ENCODE measurements around the gene AICDA. TPM values are rescaled to one million over a fixed set of nuclear protein-coding genes. Genes with fewer than 3 reads are reported as not detected.
"Not testable (repeated sequence)": the region's sequence is repeated elsewhere in the genome, so short reads cannot be mapped to it uniquely, and the experiment has no call there.

Gene AICDA
- total RNA-seq, 1 donor from 2014 or later, result not detected

GRCh38 chr12:8594072-8594471 lies 18.6 kb downstream of the AICDA start:
- H3K4me3 Mint-ChIP-seq, result no peak overlapping the region
- no peak overlapping the region for H3K27ac Mint-ChIP-seq
- peaks cover 18% of the 10 kb centered on the region for H3K27me3 Mint-ChIP-seq

GRCh38 chr12:8593246-8593645 lies 19.4 kb downstream of the AICDA start:
- peaks cover 3% of the 10 kb centered on the region for H3K4me1 Mint-ChIP-seq
- no peak for DNase-seq
- no peak overlapping the region for H3K4me3 Mint-ChIP-seq
- intact Hi-C loops (cut with micrococcal nuclease), result no loop called here
- no peaks in the 10 kb centered on the region for H3K9me3 Mint-ChIP-seq
- H3K36me3 Mint-ChIP-seq (ENCODE audit: low read depth), result no peaks in the 10 kb centered on the region
- H3K27me3 Mint-ChIP-seq, result peaks cover 24% of the 10 kb centered on the region
- H3K27ac Mint-ChIP-seq, result no peak overlapping the region

More at GRCh38 chr12:8594072-8594471, 18.6 kb downstream of the AICDA start:
- DNase-seq, result no peak
- no peaks in the 10 kb centered on the region for H3K36me3 Mint-ChIP-seq (ENCODE audit: low read depth)
- intact Hi-C loops (cut with micrococcal nuclease), result no loop called here
- H3K9me3 Mint-ChIP-seq, result no peaks in the 10 kb centered on the region
- H3K4me1 Mint-ChIP-seq, result peaks cover 3% of the 10 kb centered on the region

- no peak overlapping the region for H3K4me3 Mint-ChIP-seq
- no peaks in the 10 kb centered on the region for H3K9me3 Mint-ChIP-seq
- peaks cover 18% of the 10 kb centered on the region for H3K27me3 Mint-ChIP-seq
- no peaks in the 10 kb centered on the region for H3K36me3 Mint-ChIP-seq (ENCODE audit: low read depth)
- H3K27ac Mint-ChIP-seq, result no peak overlapping the region
- H3K4me1 Mint-ChIP-seq, result peaks cover 3% of the 10 kb centered on the region
- no peak for DNase-seq
- intact Hi-C loops (cut with micrococcal nuclease), result no loop called here
Observed at GRCh38 chr12:8590842-8591545, 21.7 kb downstream of the AICDA start.

- intact Hi-C loops (cut with micrococcal nuclease), result no loop called here
- no peak for DNase-seq
- no peak overlapping the region for H3K4me3 Mint-ChIP-seq
- no peak overlapping the region for H3K27ac Mint-ChIP-seq
- no peaks in the 10 kb centered on the region for H3K36me3 Mint-ChIP-seq (ENCODE audit: low read depth)
- H3K27me3 Mint-ChIP-seq, result peaks cover 18% of the 10 kb centered on the region
- peaks cover 3% of the 10 kb centered on the region for H3K4me1 Mint-ChIP-seq
- no peaks in the 10 kb centered on the region for H3K9me3 Mint-ChIP-seq
Observed at GRCh38 chr12:8589679-8590078, 23.0 kb downstream of the AICDA start.

GRCh38 chr12:8584478-8584877 lies 28.2 kb downstream of the AICDA start:
- H3K36me3 Mint-ChIP-seq (ENCODE audit: low read depth); DNase-seq; H3K27ac Mint-ChIP-seq; H3K9me3 Mint-ChIP-seq; intact Hi-C loops (cut with micrococcal nuclease); H3K4me1 Mint-ChIP-seq; H3K4me3 Mint-ChIP-seq: not testable (repeated sequence)
- H3K27me3 Mint-ChIP-seq, result peaks cover 10% of the 10 kb centered on the region

GRCh38 chr12:8584004-8584403 lies 28.7 kb downstream of the AICDA start:
- DNase-seq, result no peak
- Mint-ChIP-seq H3K4me3 (no peak overlapping the region), H3K9me3 (no peaks in the 10 kb centered on the region), H3K4me1 (no peaks in the 10 kb centered on the region), H3K27ac (no peak overlapping the region), H3K27me3 (peaks cover 9% of the 10 kb centered on the region), H3K36me3 (ENCODE audit: low read depth) (no peaks in the 10 kb centered on the region)
- intact Hi-C loops (cut with micrococcal nuclease), result no loop called here

- H3K4me1 Mint-ChIP-seq, result no peaks in the 10 kb centered on the region
- no peak overlapping the region for H3K27ac Mint-ChIP-seq
- H3K4me3 Mint-ChIP-seq, result no peak overlapping the region
- H3K9me3 Mint-ChIP-seq, result no peaks in the 10 kb centered on the region
- DNase-seq, result no peak
- intact Hi-C loops (cut with micrococcal nuclease), result no loop called here
- peaks cover 5% of the 10 kb centered on the region for H3K27me3 Mint-ChIP-seq
- no peaks in the 10 kb centered on the region for H3K36me3 Mint-ChIP-seq (ENCODE audit: low read depth)
Observed at GRCh38 chr12:8581098-8581784, 31.4 kb downstream of the AICDA start.

GRCh38 chr12:8577879-8578278 lies 34.8 kb downstream of the AICDA start:
- no peaks in the 10 kb centered on the region for H3K9me3 Mint-ChIP-seq
- no peak for DNase-seq
- H3K4me1 Mint-ChIP-seq, result no peaks in the 10 kb centered on the region
- H3K27ac Mint-ChIP-seq, result no peak overlapping the region
- peaks cover 10% of the 10 kb centered on the region for H3K27me3 Mint-ChIP-seq
- no peaks in the 10 kb centered on the region for H3K36me3 Mint-ChIP-seq (ENCODE audit: low read depth)
- no peak overlapping the region for H3K4me3 Mint-ChIP-seq
- intact Hi-C loops (cut with micrococcal nuclease), result no loop called here

- Mint-ChIP-seq H3K27me3 (peaks cover 7% of the 10 kb centered on the region), H3K4me3 (no peak overlapping the region), H3K27ac (no peak overlapping the region), H3K4me1 (peaks cover 5% of the 10 kb centered on the region), H3K9me3 (no peaks in the 10 kb centered on the region), H3K36me3 (ENCODE audit: low read depth) (no peaks in the 10 kb centered on the region)
- no peak for DNase-seq
- intact Hi-C loops (cut with micrococcal nuclease), result no loop called here
Observed at GRCh38 chr12:8572507-8572906, 40.2 kb downstream of the AICDA start.

- Mint-ChIP-seq H3K4me1 (no peaks in the 10 kb centered on the region), H3K9me3 (no peaks in the 10 kb centered on the region)
- intact Hi-C loops (cut with micrococcal nuclease), result no loop called here
Observed at GRCh38 chr12:8566525-8566924, 46.1 kb downstream of the AICDA start.

GRCh38 chr12:8566052-8566451 lies 46.6 kb downstream of the AICDA start:
- H3K27ac Mint-ChIP-seq; H3K36me3 Mint-ChIP-seq (ENCODE audit: low read depth); DNase-seq; intact Hi-C loops (cut with micrococcal nuclease); H3K27me3 Mint-ChIP-seq; H3K4me3 Mint-ChIP-seq; H3K4me1 Mint-ChIP-seq; H3K9me3 Mint-ChIP-seq: not testable (repeated sequence)

More at GRCh38 chr12:8566525-8566924, 46.1 kb downstream of the AICDA start:
- H3K4me3 Mint-ChIP-seq, result no peak overlapping the region
- DNase-seq, result no peak
- no peaks in the 10 kb centered on the region for H3K36me3 Mint-ChIP-seq (ENCODE audit: low read depth)
- H3K27me3 Mint-ChIP-seq, result peaks cover 3% of the 10 kb centered on the region
- H3K27ac Mint-ChIP-seq, result no peak overlapping the region

- intact Hi-C loops (cut with micrococcal nuclease), result no loop called here
- no peaks in the 10 kb centered on the region for H3K4me1 Mint-ChIP-seq
Observed at GRCh38 chr12:8564656-8565055, 48.0 kb downstream of the AICDA start.

GRCh38 chr12:8563356-8563755 lies 49.3 kb downstream of the AICDA start:
- H3K4me1 Mint-ChIP-seq, result no peaks in the 10 kb centered on the region
- no peaks in the 10 kb centered on the region for H3K36me3 Mint-ChIP-seq (ENCODE audit: low read depth)
- no peak overlapping the region for H3K4me3 Mint-ChIP-seq
- H3K27me3 Mint-ChIP-seq, result peaks cover 3% of the 10 kb centered on the region
- no peak for DNase-seq
- intact Hi-C loops (cut with micrococcal nuclease), result no loop called here
- no peaks in the 10 kb centered on the region for H3K9me3 Mint-ChIP-seq
- H3K27ac Mint-ChIP-seq, result no peak overlapping the region

More at GRCh38 chr12:8564656-8565055, 48.0 kb downstream of the AICDA start:
- Mint-ChIP-seq H3K4me3 (no peak overlapping the region), H3K27ac (no peak overlapping the region), H3K27me3 (peaks cover 3% of the 10 kb centered on the region), H3K36me3 (ENCODE audit: low read depth) (no peaks in the 10 kb centered on the region), H3K9me3 (no peaks in the 10 kb centered on the region)
- DNase-seq, result no peak

GRCh38 chr12:8562310-8562709 lies 50.3 kb downstream of the AICDA start:
- intact Hi-C loops (cut with micrococcal nuclease), result no loop called here
- H3K36me3 Mint-ChIP-seq (ENCODE audit: low read depth), result no peaks in the 10 kb centered on the region
- H3K4me3 Mint-ChIP-seq, result no peak overlapping the region
- H3K9me3 Mint-ChIP-seq, result no peaks in the 10 kb centered on the region
- no peak for DNase-seq
- H3K4me1 Mint-ChIP-seq, result no peaks in the 10 kb centered on the region
- H3K27ac Mint-ChIP-seq, result no peak overlapping the region
- H3K27me3 Mint-ChIP-seq, result peaks cover 3% of the 10 kb centered on the region

Data from activated CD4-positive, alpha-beta T cell treated with anti-CD3 and anti-CD28 coated beads, Interleukin-2, amount 10 ng/mL, durations not matched to agents 24 days and 14 days (primary cell).